K562 (cell line): ENCODE data around the gene OXA1L. TPM values are rescaled to one million over a fixed set of nuclear protein-coding genes. Genes with fewer than 3 reads are reported as not detected.

Experiments used
- C11orf30 ChIP-seq: fragments of 450-650 bp; IDR thresholded peaks from 2 replicates; pipeline ENCODE4 v1.6.1; 2016; ENCODE audit warnings: low read depth, mild to moderate bottlenecking
- COPS2 ChIP-seq: fragments of 450-650 bp; conservative IDR thresholded peaks from 2 replicates; pipeline ENCODE4 v1.6.1; 2016; ENCODE audit warnings: mild to moderate bottlenecking, moderate library complexity
- HNRNPUL1 ChIP-seq: fragments of 200-400 bp; formaldehyde crosslinking; IDR thresholded peaks from 2 replicates; pipeline ENCODE4 v1.6.1; 2017; ENCODE audit warnings: low read length
- KLF1 ChIP-seq: fragments of 450-650 bp; IDR thresholded peaks from 2 replicates; pipeline ENCODE4 v1.6.1; 2016; ENCODE audit warnings: missing genetic modification characterization, missing compliant biosample characterization
- NCOA4 ChIP-seq: fragments of 450-650 bp; IDR thresholded peaks from 2 replicates; pipeline ENCODE4 v1.6.1; 2018; ENCODE audit warnings: mild to moderate bottlenecking; ENCODE audit not compliant: partially characterized antibody
- SIX5 ChIP-seq, 2 experiments: IDR thresholded peaks; 2 replicates each; pipeline ENCODE4 v1.6.1; 2011; ENCODE audit warnings: low read length in 2 of 2, borderline replicate concordance in 1 of 2, low read depth in 1 of 2, mild to moderate bottlenecking in 1 of 2, moderate library complexity in 1 of 2; ENCODE audit not compliant: insufficient read depth in 1 of 2
- TAF9B ChIP-seq: fragments of 450-650 bp; IDR thresholded peaks from 2 replicates; pipeline ENCODE4 v1.6.1; 2018; ENCODE audit warnings: mild to moderate bottlenecking; ENCODE audit not compliant: partially characterized antibody
- TCF7L2 ChIP-seq: fragments of 150-350 bp; IDR thresholded peaks from 2 replicates; pipeline ENCODE4 v1.6.1; 2016; ENCODE audit warnings: low read depth, mild to moderate bottlenecking, low read length, moderate library complexity
- ZSCAN32 ChIP-seq: fragments of 450-650 bp; formaldehyde crosslinking; IDR thresholded peaks from 2 replicates; pipeline ENCODE4 v1.4.0; 2020; ENCODE audit warnings: mild to moderate bottlenecking, moderate library complexity
- polyA plus RNA-seq, 8 experiments: library from polyadenylated mRNA; depleted of rRNA in 4 of 8; stranded (reverse) in 5 of 8; unstranded in 3 of 8; fragments of >200 nt; fragmentation: Nextera tagmentation in 2 of 8; fragmentation: Illumina TruSeq in 1 of 8; extraction: Ambion mirVana in 2 of 8; extraction: Trizol in 1 of 8; gene quantifications; 2 replicates each; pipeline versions ENCODE4 v1.2.1 to v1.2.3, GENCODE V29; 2011 to 2014; ENCODE audit warnings: inconsistent platforms in 1 of 8, missing spikeins in 1 of 8
- total RNA-seq, 7 experiments: library from RNA; depleted of rRNA in 6 of 7; stranded (reverse); fragments of >200 nt in 6 of 7; fragmentation: Illumina TruSeq in 2 of 7; extraction: Trizol in 2 of 7; gene quantifications; 2 replicates each; pipeline versions ENCODE4 v1.2.1 to v1.2.3, GENCODE V29; 2011 to 2021; ENCODE audit warnings: low replicate concordance in 1 of 7
- TF ChIP-seq, protein P1 (sequence below), 2 experiments: fragments of 450-650 bp in 1 of 2; sonication (generic) in 1 of 2; formaldehyde crosslinking in 1 of 2; IDR thresholded peaks in 1 of 2; conservative IDR thresholded peaks in 1 of 2; 2 replicates each; pipeline versions ENCODE4 v1.6.1 to v1.8.1; 2016 to 2023; ENCODE audit warnings: mild to moderate bottlenecking in 2 of 2, moderate library complexity in 2 of 2, inconsistent platforms in 1 of 2, missing genetic modification reagents in 1 of 2
- TF ChIP-seq, protein P2 (sequence below): fragments of 250-450 bp; sonication (Bioruptor Pico); IDR thresholded peaks from 2 replicates; pipeline ENCODE4 v1.5.0; 2020; ENCODE audit warnings: mild to moderate bottlenecking
- TF ChIP-seq, protein P3 (sequence below), 2 experiments: IDR thresholded peaks in 1 of 2; conservative IDR thresholded peaks in 1 of 2; 2 replicates each; pipeline ENCODE4 v1.6.1; 2016; ENCODE audit warnings: low read depth in 2 of 2, mild to moderate bottlenecking in 1 of 2, missing compliant biosample characterization in 1 of 2, missing genetic modification characterization in 1 of 2, moderate library complexity in 1 of 2
- TF ChIP-seq, protein P4 (sequence below): fragments of 250-450 bp; sonication (Bioruptor Pico); IDR thresholded peaks from 2 replicates; pipeline ENCODE4 v1.8.0; 2021; ENCODE audit warnings: mild to moderate bottlenecking, moderate library complexity
- TF ChIP-seq, protein P5 (sequence below), 2 experiments: IDR thresholded peaks; 2 replicates each; pipeline ENCODE4 v1.6.1; 2012; ENCODE audit warnings: improper control_type of control experiment in 2 of 2, low read depth in 2 of 2, low read length in 2 of 2, borderline replicate concordance in 1 of 2

OXA1L gene
- total and polyA plus RNA-seq, 9 of the 15 experiments (the other 6 are each of a cell fraction or from before 2014, with no cell fraction given) = 100 to 204 (median 145) TPM

DNA sequence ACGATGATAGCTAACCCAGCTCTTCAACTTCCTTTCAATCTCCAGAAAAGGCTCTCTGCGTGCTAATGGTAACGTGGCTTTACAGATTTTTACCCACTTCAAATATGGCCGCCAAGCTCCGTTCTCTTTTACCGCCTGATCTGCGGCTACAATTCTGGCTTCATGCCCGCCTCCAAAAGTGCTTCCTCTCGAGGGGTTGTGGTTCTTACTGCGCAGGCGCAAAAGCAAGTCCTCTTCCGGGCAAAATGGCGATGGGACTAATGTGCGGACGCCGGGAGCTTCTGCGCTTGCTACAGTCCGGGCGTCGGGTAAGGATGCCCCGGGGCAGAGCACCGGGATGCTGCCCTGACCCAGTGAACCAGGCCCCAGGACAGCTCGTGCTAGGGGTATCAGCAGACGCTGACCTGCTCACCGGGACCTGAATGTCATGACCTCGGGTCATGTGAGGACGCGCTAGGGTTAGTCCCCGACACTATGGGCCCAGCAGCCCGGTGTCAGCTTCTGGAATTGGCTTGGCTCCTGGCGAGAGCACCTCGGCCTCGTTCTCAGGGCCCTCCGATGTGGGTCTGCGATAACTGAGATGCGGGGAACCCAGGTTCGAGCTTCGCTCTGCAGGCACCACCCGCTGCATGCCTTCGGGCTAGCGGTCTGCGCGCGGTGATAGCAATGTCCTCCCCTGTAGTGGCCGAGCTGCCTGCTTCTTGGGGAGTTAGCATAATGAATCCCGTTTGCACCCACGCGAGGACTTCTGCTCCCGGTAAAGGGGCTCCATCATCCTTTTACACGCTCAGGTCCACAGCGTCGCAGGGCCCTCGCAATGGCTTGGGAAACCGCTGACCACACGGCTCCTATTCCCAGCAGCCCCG, at the start of gene OXA1L (continued):
- no peak for TF ChIP-seq NCOA4
- no peak for TF ChIP-seq HNRNPUL1
- TF ChIP-seq, protein P1, sequence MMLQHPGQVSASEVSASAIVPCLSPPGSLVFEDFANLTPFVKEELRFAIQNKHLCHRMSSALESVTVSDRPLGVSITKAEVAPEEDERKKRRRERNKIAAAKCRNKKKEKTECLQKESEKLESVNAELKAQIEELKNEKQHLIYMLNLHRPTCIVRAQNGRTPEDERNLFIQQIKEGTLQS (IDR thresholded peaks at IDR 0.05) = no peak
- TF ChIP-seq, protein P1 (CRISPR knock-in tag; conservative IDR thresholded peaks at IDR 0.05) = no peak
- 0 out of 2 replicates have a peak, but pooled peaks have one; percentile 24 for TF ChIP-seq ZSCAN32 (CRISPR knock-in tag)
- TF ChIP-seq C11orf30 = peak; percentile 63
- TF ChIP-seq COPS2 = no peak
- TF ChIP-seq, protein P2, sequence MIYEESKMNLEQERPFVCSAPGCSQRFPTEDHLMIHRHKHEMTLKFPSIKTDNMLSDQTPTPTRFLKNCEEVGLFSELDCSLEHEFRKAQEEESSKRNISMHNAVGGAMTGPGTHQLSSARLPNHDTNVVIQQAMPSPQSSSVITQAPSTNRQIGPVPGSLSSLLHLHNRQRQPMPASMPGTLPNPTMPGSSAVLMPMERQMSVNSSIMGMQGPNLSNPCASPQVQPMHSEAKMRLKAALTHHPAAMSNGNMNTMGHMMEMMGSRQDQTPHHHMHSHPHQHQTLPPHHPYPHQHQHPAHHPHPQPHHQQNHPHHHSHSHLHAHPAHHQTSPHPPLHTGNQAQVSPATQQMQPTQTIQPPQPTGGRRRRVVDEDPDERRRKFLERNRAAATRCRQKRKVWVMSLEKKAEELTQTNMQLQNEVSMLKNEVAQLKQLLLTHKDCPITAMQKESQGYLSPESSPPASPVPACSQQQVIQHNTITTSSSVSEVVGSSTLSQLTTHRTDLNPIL (CRISPR knock-in tag) = no peak
- TF ChIP-seq, protein P3, sequence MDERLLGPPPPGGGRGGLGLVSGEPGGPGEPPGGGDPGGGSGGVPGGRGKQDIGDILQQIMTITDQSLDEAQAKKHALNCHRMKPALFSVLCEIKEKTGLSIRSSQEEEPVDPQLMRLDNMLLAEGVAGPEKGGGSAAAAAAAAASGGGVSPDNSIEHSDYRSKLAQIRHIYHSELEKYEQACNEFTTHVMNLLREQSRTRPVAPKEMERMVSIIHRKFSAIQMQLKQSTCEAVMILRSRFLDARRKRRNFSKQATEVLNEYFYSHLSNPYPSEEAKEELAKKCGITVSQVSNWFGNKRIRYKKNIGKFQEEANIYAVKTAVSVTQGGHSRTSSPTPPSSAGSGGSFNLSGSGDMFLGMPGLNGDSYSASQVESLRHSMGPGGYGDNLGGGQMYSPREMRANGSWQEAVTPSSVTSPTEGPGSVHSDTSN (CRISPR knock-in tag; IDR thresholded peaks at IDR 0.05; ENCODE audit: low read depth) = no peak
- TF ChIP-seq, protein P3 (tag; conservative IDR thresholded peaks at IDR 0.05; ENCODE audit: low read depth) = no peak
- TF ChIP-seq, protein P4, sequence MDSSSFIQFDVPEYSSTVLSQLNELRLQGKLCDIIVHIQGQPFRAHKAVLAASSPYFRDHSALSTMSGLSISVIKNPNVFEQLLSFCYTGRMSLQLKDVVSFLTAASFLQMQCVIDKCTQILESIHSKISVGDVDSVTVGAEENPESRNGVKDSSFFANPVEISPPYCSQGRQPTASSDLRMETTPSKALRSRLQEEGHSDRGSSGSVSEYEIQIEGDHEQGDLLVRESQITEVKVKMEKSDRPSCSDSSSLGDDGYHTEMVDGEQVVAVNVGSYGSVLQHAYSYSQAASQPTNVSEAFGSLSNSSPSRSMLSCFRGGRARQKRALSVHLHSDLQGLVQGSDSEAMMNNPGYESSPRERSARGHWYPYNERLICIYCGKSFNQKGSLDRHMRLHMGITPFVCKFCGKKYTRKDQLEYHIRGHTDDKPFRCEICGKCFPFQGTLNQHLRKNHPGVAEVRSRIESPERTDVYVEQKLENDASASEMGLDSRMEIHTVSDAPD = no peak
- TF ChIP-seq TCF7L2 = no peak
- TF ChIP-seq TAF9B = peak; percentile 96
- TF ChIP-seq, protein P5, sequence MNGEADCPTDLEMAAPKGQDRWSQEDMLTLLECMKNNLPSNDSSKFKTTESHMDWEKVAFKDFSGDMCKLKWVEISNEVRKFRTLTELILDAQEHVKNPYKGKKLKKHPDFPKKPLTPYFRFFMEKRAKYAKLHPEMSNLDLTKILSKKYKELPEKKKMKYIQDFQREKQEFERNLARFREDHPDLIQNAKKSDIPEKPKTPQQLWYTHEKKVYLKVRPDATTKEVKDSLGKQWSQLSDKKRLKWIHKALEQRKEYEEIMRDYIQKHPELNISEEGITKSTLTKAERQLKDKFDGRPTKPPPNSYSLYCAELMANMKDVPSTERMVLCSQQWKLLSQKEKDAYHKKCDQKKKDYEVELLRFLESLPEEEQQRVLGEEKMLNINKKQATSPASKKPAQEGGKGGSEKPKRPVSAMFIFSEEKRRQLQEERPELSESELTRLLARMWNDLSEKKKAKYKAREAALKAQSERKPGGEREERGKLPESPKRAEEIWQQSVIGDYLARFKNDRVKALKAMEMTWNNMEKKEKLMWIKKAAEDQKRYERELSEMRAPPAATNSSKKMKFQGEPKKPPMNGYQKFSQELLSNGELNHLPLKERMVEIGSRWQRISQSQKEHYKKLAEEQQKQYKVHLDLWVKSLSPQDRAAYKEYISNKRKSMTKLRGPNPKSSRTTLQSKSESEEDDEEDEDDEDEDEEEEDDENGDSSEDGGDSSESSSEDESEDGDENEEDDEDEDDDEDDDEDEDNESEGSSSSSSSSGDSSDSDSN (IDR thresholded peaks at IDR 0.05; ENCODE audit: borderline replicate concordance in 1 of 2, low read depth in 2 of 2, low read length in 2 of 2) = 0 out of 4 replicates have a peak, but pooled peaks of 1 of the 2 experiments have one; percentile 4
- TF ChIP-seq KLF1 (tag) = no peak
- TF ChIP-seq SIX5 (IDR thresholded peaks at IDR 0.05; ENCODE audit: borderline replicate concordance in 1 of 2, insufficient read depth in 1 of 2, low read depth in 1 of 2, low read length in 2 of 2) = peak in 1 of 2 experiments; percentile 18; a peak in 1 of 4 replicates
